ENCODE results near the gene CES3. TPM values are rescaled to one million over a fixed set of nuclear protein-coding genes. Genes with fewer than 3 reads are reported as not detected.
A peak's percentile ranks its signal among the peaks of the same experiment; 100 is the strongest.

CES3 gene
- total RNA-seq, 4 donors from 2014 or later: 0.21 to 9.2 (median 0.81) TPM

GRCh38 chr16:66996324-66996982, 35.4 kb downstream of the CES3 start:
- WGBS, 2 donors: 19 to 22% methylated on average over 6 of the region's 6 CpGs
- no peaks in the 10 kb centered on the region for H3K9me3 ChIP-seq
- H3K36me3 ChIP-seq: no peaks in the 10 kb centered on the region
- peaks cover 4 to 48% (median 26%) of the 10 kb centered on the region in 4 donors for H3K4me1 ChIP-seq
- peak; percentile 78 to 90 for DNase-seq (ENCODE audit: low spot score in 2 of 2)
- TF ChIP-seq POLR2A (IDR thresholded peaks at IDR 0.05) (peak in 1 of 2 donors; percentile 58), EP300 (IDR thresholded peaks at IDR 0.05) (peak; percentile 93 to 95), CTCF (IDR thresholded peaks at IDR 0.05) (peak in 1 of 5 experiments; percentile 32)
- H3K27ac ChIP-seq: peak overlapping the region; percentile 79 to 95 (median 90)
- no peak overlapping the region for H3K4me3 ChIP-seq
- no peaks in the 10 kb centered on the region for H3K27me3 ChIP-seq

- Histone ChIP-seq H3K4me1 (peaks cover 4 to 51% (median 26%) of the 10 kb centered on the region in 4 donors), H3K9me3 (no peaks in the 10 kb centered on the region), H3K27me3 (no peaks in the 10 kb centered on the region), H3K36me3 (no peaks in the 10 kb centered on the region), H3K27ac (peak overlapping the region; percentile 79 to 95 (median 90)), H3K4me3 (no peak overlapping the region)
- no peak for DNase-seq (ENCODE audit: low spot score in 2 of 2)
- TF ChIP-seq POLR2A (IDR thresholded peaks at IDR 0.05) (no peak), CTCF (IDR thresholded peaks at IDR 0.05) (no peak), EP300 (IDR thresholded peaks at IDR 0.05) (no peak)
- WGBS, 2 donors: 67 to 74% methylated on average over 3 of the region's 3 CpGs
Observed at GRCh38 chr16:66996983-66997358, 35.9 kb downstream of the CES3 start.

GRCh38 chr16:67000384-67001351, 39.6 kb downstream of the CES3 start:
- DNase-seq (ENCODE audit: low spot score in 2 of 2): peak; percentile 60 to 61
- WGBS, 2 donors: 9 to 12% methylated on average over 22 to 56 of the region's 89 CpGs

GRCh38 chr16:67001726-67002125, 40.7 kb downstream of the CES3 start:
- 90 to 92% methylated on average over 3 of the region's 3 CpGs for WGBS, 2 donors
- TF ChIP-seq CTCF (IDR thresholded peaks at IDR 0.05): no peak
- TF ChIP-seq EP300 (IDR thresholded peaks at IDR 0.05): no peak
- TF ChIP-seq POLR2A (IDR thresholded peaks at IDR 0.05): no peak
- Histone ChIP-seq H3K9me3 (no peaks in the 10 kb centered on the region), H3K4me3 (no peak overlapping the region), H3K27ac (peak overlapping the region in 1 of 4 donors; percentile 91), H3K36me3 (peaks cover 0 to 3% (median 0%) of the 10 kb centered on the region in 3 donors), H3K4me1 (peaks cover 4 to 37% (median 18%) of the 10 kb centered on the region in 4 donors), H3K27me3 (no peaks in the 10 kb centered on the region)
- DNase-seq (ENCODE audit: low spot score in 2 of 2): no peak

More at GRCh38 chr16:67000384-67001351, 39.6 kb downstream of the CES3 start:
- TF ChIP-seq POLR2A (IDR thresholded peaks at IDR 0.05) (peak in 1 of 2 donors; percentile 48), EP300 (IDR thresholded peaks at IDR 0.05) (peak; percentile 16 to 87), CTCF (IDR thresholded peaks at IDR 0.05) (no peak)
- Histone ChIP-seq H3K4me1 (peaks cover 4 to 47% (median 24%) of the 10 kb centered on the region in 4 donors), H3K27ac (peak overlapping the region; percentile 60 to 95 (median 78)), H3K36me3 (peaks cover 0 to 3% (median 0%) of the 10 kb centered on the region in 3 donors), H3K27me3 (no peaks in the 10 kb centered on the region), H3K9me3 (no peaks in the 10 kb centered on the region), H3K4me3 (peak overlapping the region; percentile 37 to 70 (median 56))
